ENCODE measurements around the gene COX7A2L. TPM values are rescaled to one million over a fixed set of nuclear protein-coding genes. Genes with fewer than 3 reads are reported as not detected.

Gene COX7A2L
- total and polyA plus RNA-seq, 9 of the 15 experiments (the other 6 are each of a cell fraction or from before 2014, with no cell fraction given), result 118 to 481 (median 163) TPM

- TF ChIP-seq ZBTB40 (IDR thresholded peaks at IDR 0.05) (peak; percentile 56; the same call in 1 of the 2 replicates), ZBTB40 (CRISPR knock-in tag; IDR thresholded peaks at IDR 0.05) (no peak), CREM (IDR thresholded peaks at IDR 0.05; ENCODE audit: low read depth) (peak; percentile 59), ZNF592 (IDR thresholded peaks at IDR 0.05) (0 out of 2 replicates have a peak, but pooled peaks have one; percentile 14), MAFK (IDR thresholded peaks at IDR 0.05; ENCODE audit: low read length) (0 out of 2 replicates have a peak, but pooled peaks have one; percentile 38), CTCFL (IDR thresholded peaks at IDR 0.05; ENCODE audit: borderline replicate concordance, insufficient read depth, low read depth, low read length, poor library complexity, severe bottlenecking) (no peak), FOSL1 (tag; conservative IDR thresholded peaks at IDR 0.05) (peak; percentile 32; the same call in 1 of the 2 replicates), ZNF766 (CRISPR knock-in tag; conservative IDR thresholded peaks at IDR 0.05) (0 out of 2 replicates have a peak, but pooled peaks have one; percentile 54), TFAP4 (CRISPR knock-in tag; IDR thresholded peaks at IDR 0.05; ENCODE audit: borderline replicate concordance) (no peak)
Measured at GRCh38 chr2:42353792-42354429, 7.1 kb downstream of the COX7A2L start (continued).
